Mammary epithelial cell (primary cell): ENCODE results near the gene ZNF384.

Experiments
- EZH2 ChIP-seq: IDR thresholded peaks from 2 replicates; pipeline ENCODE4 v1.6.1; 2012; ENCODE audit warnings: low read length, inconsistent platforms, borderline replicate concordance
- TF ChIP-seq, protein P1 (sequence below), 2 donors: IDR thresholded peaks in 1 of 2; conservative IDR thresholded peaks in 1 of 2; 2 replicates each; pipeline ENCODE4 v1.5.1; 2011 to 2012; ENCODE audit warnings: inconsistent platforms in 2 of 2, low read length in 2 of 2, mild to moderate bottlenecking in 2 of 2, control low read depth in 1 of 2, low read depth in 1 of 2; ENCODE audit not compliant: insufficient read depth in 1 of 2; ENCODE audit errors: extremely low read depth in 1 of 2

DNA sequence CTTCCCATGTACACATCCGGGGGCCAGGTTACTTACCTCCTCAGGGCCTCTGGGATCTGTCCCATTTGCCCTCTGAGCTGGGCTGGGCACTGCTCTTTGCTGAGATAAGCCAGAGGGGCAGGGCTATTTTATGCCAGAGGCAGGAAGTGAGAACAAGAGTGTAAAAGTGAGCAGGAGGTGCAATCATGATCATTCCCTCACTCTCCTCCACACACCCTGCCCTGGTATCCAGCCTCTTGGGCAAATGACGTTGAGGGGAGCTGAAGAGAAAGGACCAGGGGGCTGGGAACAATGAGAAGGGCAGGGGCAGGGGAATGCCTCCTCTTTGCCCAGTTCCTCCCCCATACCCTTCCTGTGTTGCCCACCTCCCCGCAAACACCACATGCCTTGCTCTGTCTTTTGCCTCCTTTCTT, 57.6 kb downstream of the ZNF384 start:
- TF ChIP-seq, protein P1, sequence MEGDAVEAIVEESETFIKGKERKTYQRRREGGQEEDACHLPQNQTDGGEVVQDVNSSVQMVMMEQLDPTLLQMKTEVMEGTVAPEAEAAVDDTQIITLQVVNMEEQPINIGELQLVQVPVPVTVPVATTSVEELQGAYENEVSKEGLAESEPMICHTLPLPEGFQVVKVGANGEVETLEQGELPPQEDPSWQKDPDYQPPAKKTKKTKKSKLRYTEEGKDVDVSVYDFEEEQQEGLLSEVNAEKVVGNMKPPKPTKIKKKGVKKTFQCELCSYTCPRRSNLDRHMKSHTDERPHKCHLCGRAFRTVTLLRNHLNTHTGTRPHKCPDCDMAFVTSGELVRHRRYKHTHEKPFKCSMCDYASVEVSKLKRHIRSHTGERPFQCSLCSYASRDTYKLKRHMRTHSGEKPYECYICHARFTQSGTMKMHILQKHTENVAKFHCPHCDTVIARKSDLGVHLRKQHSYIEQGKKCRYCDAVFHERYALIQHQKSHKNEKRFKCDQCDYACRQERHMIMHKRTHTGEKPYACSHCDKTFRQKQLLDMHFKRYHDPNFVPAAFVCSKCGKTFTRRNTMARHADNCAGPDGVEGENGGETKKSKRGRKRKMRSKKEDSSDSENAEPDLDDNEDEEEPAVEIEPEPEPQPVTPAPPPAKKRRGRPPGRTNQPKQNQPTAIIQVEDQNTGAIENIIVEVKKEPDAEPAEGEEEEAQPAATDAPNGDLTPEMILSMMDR (conservative IDR thresholded peaks at IDR 0.05 in 1 of 2, IDR thresholded peaks at IDR 0.05 in 1 of 2; ENCODE audit: extremely low read depth in 1 of 2, insufficient read depth in 1 of 2, low read depth in 1 of 2, low read length in 2 of 2), result no peak
- TF ChIP-seq EZH2, result no peak
